Common myeloid progenitor, CD34-positive (primary cell): ENCODE results near the gene SRC.

Experiments
- CTCF ChIA-PET: fragments of 350-600 bp; sonication (Branson Sonifier 250); formaldehyde crosslinking; loops from one replicate; lab custom pipeline; 2021; ENCODE audit warnings: antibody characterized with exemption; lab: Charles Lee
- POLR2A ChIA-PET: fragments of 350-600 bp; sonication (Branson Sonifier 250); formaldehyde crosslinking; loops from one replicate; lab custom pipeline; 2021; ENCODE audit warnings: antibody characterized with exemption; lab: Charles Lee
- DNase-seq, 3 donors: peaks; one replicate each; pipeline versions ENCODE4 v3.0.0 to v3.0.0-alpha.2; 2013
- H3K27ac ChIP-seq, 2 experiments: 1 replicate in 1 of 2; 2 replicates in 1 of 2; pipeline ENCODE4 v1.7.0; 2013; ENCODE audit warnings: inconsistent platforms in 2 of 2, low read length in 2 of 2, mild to moderate bottlenecking in 2 of 2, low read depth in 1 of 2, moderate library complexity in 1 of 2; ENCODE audit not compliant: severe bottlenecking in 2 of 2, insufficient read depth in 1 of 2, poor library complexity in 1 of 2
- H3K27me3 ChIP-seq, 5 experiments: replicated peaks in 2 of 5; 1 replicate in 3 of 5; 2 replicates in 2 of 5; pipeline versions ENCODE4 v1.6.1 to v1.7.0; 2013; ENCODE audit warnings: low read length in 4 of 5, mild to moderate bottlenecking in 2 of 5, moderate library complexity in 2 of 5, inconsistent platforms in 1 of 5; ENCODE audit not compliant: insufficient read depth in 5 of 5, control insufficient read depth in 4 of 5
- H3K36me3 ChIP-seq, 4 experiments: 1 replicate in 2 of 4; 2 replicates in 2 of 4; pipeline versions ENCODE4 v1.6.1 to v1.7.0; 2013; ENCODE audit warnings: low read length in 3 of 4, control low read depth in 1 of 4, mild to moderate bottlenecking in 1 of 4; ENCODE audit not compliant: control insufficient read depth in 4 of 4, insufficient read depth in 4 of 4
- H3K4me1 ChIP-seq, 4 experiments: 1 replicate in 3 of 4; 2 replicates in 1 of 4; pipeline versions ENCODE4 v1.6.1 to v1.7.1; 2013; ENCODE audit warnings: low read length in 3 of 4, mild to moderate bottlenecking in 3 of 4, control low read depth in 1 of 4, inconsistent platforms in 1 of 4, moderate library complexity in 1 of 4; ENCODE audit not compliant: control insufficient read depth in 4 of 4, insufficient read depth in 4 of 4; ENCODE audit errors: control extremely low read depth in 1 of 4
- H3K4me3 ChIP-seq, 7 experiments: 1 replicate in 4 of 7; 2 replicates in 3 of 7; pipeline versions ENCODE4 v1.5.1 to v1.7.0; 2013; ENCODE audit warnings: mild to moderate bottlenecking in 7 of 7, low read length in 6 of 7, moderate library complexity in 6 of 7, inconsistent platforms in 2 of 7, low read depth in 2 of 7, control low read depth in 1 of 7; ENCODE audit not compliant: insufficient read depth in 4 of 7, control insufficient read depth in 1 of 7; ENCODE audit errors: extremely low read depth in 1 of 7
- H3K9me3 ChIP-seq, 5 experiments: 1 replicate in 4 of 5; 2 replicates in 1 of 5; pipeline versions ENCODE4 v1.6.1 to v1.7.1; 2013; ENCODE audit warnings: low read length in 4 of 5, mild to moderate bottlenecking in 2 of 5, inconsistent platforms in 1 of 5, low read depth in 1 of 5, moderate library complexity in 1 of 5; ENCODE audit not compliant: control insufficient read depth in 4 of 5, insufficient read depth in 2 of 5; ENCODE audit errors: control extremely low read depth in 1 of 5
- WGBS: methylation state at CpG from one replicate; pipeline ENCODE4 v1.1.5; 2013; ENCODE audit not compliant: insufficient coverage; 5-methylcytosine and 5-hydroxymethylcytosine counted together

The SRC gene

DNA sequence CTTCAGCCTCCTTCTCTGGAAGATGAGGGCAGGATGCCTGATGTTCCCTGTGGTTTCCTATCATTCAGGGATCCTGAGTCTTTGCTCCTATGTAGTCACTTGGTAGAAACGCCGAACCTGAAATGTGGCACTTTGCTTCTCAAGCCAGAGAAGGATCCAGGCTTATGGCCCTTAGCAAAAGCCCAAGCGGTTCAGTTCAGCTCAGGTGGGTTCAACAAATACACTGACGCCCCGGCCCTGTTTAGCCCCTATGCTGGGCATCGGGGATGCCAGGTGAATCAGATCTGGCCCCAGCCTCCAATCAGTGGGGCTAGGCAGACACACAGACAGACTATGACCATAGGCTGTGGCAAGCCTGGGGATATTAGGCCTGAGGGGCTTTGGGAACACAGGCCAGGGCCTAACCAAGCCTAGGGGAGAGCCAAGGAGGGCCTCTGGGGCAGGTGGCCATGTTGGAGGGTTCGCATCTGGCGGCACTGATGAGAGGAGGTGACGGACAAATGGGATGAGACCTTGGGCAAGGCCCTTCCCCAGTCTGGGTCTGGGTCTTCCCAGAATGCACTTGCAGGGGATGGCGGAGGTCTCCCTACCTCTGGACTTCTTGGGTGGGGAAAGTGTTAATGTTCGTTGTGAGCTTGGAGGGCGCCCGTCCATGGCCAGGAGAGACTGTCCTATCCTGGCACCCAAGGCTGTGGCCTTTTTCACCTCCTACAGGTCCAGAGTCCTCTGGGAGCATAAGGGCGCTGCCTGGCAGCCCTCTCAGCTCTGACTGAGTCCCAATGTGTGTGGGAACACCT lies 17.6 kb upstream of the SRC start:
- POLR2A ChIA-PET: interaction anchor here (1.0 kb wide), 1 partner anchor 29 kb away, joined by 3 read pairs; no protein-coding TSS in a partner anchor

DNA sequence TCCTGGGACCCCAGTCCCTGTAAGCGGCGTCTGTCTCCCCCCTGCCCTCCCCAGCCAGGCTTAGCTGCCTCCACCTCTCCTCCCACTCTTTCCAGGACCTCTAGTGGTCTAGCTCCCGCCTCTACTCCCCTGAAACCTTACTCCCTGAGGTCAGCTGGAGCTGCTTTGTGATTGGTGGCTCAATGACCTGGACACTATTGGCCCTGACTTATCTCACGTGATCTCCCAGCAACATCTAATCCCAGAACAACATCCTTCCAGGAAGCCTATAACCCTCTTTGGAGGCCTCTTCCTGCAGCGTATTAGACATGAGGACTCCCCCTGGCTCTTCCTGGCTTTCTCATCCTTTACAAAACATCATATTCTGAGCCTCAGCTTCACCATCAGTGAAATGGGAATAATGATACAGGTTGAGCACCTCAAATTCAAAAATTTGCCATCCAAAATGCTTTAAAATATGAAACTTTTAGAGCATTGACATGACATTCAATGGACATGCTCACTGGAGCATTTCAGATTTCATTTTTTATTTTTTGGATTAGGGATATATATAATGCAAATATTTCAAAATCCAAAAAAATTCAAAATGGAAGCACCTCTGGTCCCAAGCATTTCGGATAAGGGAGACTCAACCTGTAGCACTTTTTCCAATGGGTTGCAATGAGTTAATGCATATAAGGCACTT lies 16.3 kb upstream of the SRC start:
- Histone ChIP-seq H3K27ac (no peak overlapping the region), H3K4me3 (no peak overlapping the region), H3K4me1 (peaks cover 0 to 10% (median 0%) of the 10 kb centered on the region in 4 experiments), H3K9me3 (no peaks in the 10 kb centered on the region), H3K36me3 (no peaks in the 10 kb centered on the region), H3K27me3 (no peaks in the 10 kb centered on the region)
- DNase-seq: no peak
- ChIA-PET CTCF (interaction anchor here (1.0 to 1.4 kb wide), 2 partner anchors 11 to 18 kb away, joined by 3 read pairs; no protein-coding TSS in a partner anchor), POLR2A (no interaction called here)
- WGBS: 90% methylated on average over 5 of the region's 6 CpGs

More for the DNA sequence above, 17.6 kb upstream of the SRC start:
- CTCF ChIA-PET: interaction anchor here (1.5 kb wide), 1 partner anchor 57 kb away, joined by 3 read pairs; no protein-coding TSS in a partner anchor
- H3K27ac ChIP-seq: no peak overlapping the region
- H3K27me3 ChIP-seq: no peaks in the 10 kb centered on the region
- no peak overlapping the region for H3K4me3 ChIP-seq
- H3K4me1 ChIP-seq: peaks cover 0 to 5% (median 0%) of the 10 kb centered on the region in 4 experiments
- H3K9me3 ChIP-seq: no peaks in the 10 kb centered on the region
- H3K36me3 ChIP-seq: no peaks in the 10 kb centered on the region
- WGBS: 98% methylated on average over 10 of the region's 14 CpGs
- DNase-seq: no peak

- DNase-seq: no peak
- Histone ChIP-seq H3K27ac (no peak overlapping the region), H3K4me1 (peaks cover 0 to 14% (median under 1%) of the 10 kb centered on the region in 4 experiments), H3K27me3 (no peaks in the 10 kb centered on the region), H3K4me3 (no peak overlapping the region), H3K36me3 (no peaks in the 10 kb centered on the region), H3K9me3 (no peaks in the 10 kb centered on the region)
- WGBS: 100% methylated on average over 4 of the region's 6 CpGs
- CTCF ChIA-PET: interaction anchor here (0.7 to 2.2 kb wide), 4 partner anchors 11 to 45 kb away, joined by 3 to 12 read pairs (median 3); no protein-coding TSS in a partner anchor
- POLR2A ChIA-PET: no interaction called here
Observed at GRCh38 chr20:37330316-37330715, 15.6 kb upstream of the SRC start.

DNA sequence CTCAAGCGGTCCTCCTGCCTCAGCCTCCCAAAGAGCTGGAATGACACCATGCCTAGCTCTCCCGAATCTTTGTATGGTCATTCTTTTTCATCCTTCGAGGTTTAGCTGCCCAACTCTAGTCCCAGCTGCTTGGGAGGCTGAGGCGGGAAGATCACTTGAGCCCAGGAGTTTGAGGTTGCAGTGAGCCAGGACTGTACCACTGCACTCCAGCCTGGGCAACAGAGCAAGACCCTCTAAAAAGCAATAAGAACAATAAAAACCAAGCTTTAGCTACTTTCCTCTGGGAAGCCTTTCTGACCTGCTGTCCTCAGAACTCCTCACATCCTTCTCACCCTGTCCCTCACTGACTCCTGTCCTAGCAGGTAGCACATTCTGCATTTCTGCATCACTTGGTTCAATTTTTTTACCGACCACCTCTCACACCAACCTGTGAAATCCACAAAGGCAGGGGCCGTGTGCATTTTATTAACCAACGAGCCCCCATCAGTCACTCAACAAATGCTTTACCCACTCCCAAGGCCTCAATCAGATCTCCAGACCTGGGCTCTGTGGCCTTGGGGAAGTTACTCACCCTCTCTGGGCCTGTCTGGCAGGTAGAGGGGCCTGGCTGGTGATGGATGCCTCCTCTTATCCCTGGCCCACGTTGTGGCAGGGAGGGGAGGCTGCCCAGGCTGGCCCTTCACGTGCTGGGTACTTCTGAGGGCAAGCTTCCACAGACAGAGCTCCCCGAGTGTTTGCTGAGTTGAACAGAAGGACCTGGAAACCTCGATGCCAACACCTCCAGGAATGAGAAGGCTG lies 14.7 kb upstream of the SRC start:
- no peak overlapping the region for H3K27ac ChIP-seq
- no peaks in the 10 kb centered on the region for H3K27me3 ChIP-seq
- ChIA-PET POLR2A (no interaction called here), CTCF (interaction anchor here (0.7 to 2.2 kb wide), 4 partner anchors 13 to 44 kb away, joined by 3 to 12 read pairs (median 4); no protein-coding TSS in a partner anchor)
- no peaks in the 10 kb centered on the region for H3K36me3 ChIP-seq
- H3K4me3 ChIP-seq: no peak overlapping the region
- no peaks in the 10 kb centered on the region for H3K9me3 ChIP-seq
- H3K4me1 ChIP-seq: peaks cover 0 to 23% (median 10%) of the 10 kb centered on the region in 4 experiments
- no peak for DNase-seq
- 96% methylated on average over 11 of the region's 11 CpGs for WGBS

GRCh38 chr20:37333130-37333847 lies 12.7 kb upstream of the SRC start:
- ChIA-PET CTCF (no interaction called here), POLR2A (no interaction called here)
- Histone ChIP-seq H3K36me3 (no peaks in the 10 kb centered on the region), H3K9me3 (no peaks in the 10 kb centered on the region), H3K27me3 (no peaks in the 10 kb centered on the region), H3K4me1 (peaks cover 8 to 42% (median 24%) of the 10 kb centered on the region in 4 experiments), H3K27ac (no peak overlapping the region), H3K4me3 (no peak overlapping the region)
- 99% methylated on average over 7 of the region's 9 CpGs for WGBS
- no peak for DNase-seq

DNA sequence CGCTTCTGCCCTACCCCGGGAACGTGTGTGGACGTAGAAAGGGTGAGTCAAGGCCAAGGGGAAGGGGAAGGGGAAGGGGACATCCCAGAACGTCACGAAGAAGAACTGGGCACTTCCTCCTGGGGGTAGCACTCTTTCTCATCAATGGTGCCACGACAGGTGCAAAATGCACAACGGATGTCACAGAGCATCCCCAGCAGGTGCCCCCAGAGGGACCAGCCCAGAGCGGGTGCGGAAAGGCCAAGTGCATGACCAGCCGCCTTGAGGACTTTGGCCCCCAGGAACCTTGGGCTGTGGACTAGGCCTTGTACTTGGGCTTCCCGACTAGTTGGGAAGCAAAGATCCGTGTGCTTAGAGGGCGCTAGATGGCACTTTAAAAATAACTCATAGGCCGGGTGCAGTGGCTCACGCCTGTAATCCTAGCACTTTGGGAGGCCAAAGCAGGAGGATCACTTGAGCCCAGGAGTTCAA lies 12.1 kb upstream of the SRC start:
- POLR2A ChIA-PET: no interaction called here

More for the DNA sequence above, 12.1 kb upstream of the SRC start:
- CTCF ChIA-PET: interaction anchor here (0.6 kb wide), 1 partner anchor 136 kb away, joined by 3 read pairs; no protein-coding TSS in a partner anchor
- no peak overlapping the region for H3K27ac ChIP-seq
- H3K9me3 ChIP-seq: no peaks in the 10 kb centered on the region
- no peaks in the 10 kb centered on the region for H3K27me3 ChIP-seq
- H3K36me3 ChIP-seq: no peaks in the 10 kb centered on the region
- DNase-seq: no peak
- peaks cover 8 to 43% (median 24%) of the 10 kb centered on the region in 4 experiments for H3K4me1 ChIP-seq
- H3K4me3 ChIP-seq: no peak overlapping the region
- WGBS: 97% methylated on average over 10 of the region's 16 CpGs
